ENCODE measurements around the gene DAZ1. TPM values are rescaled to one million over a fixed set of nuclear protein-coding genes. Genes with fewer than 3 reads are reported as not detected.
"Not testable (repeated sequence)": the region's sequence is repeated elsewhere in the genome, so short reads cannot be mapped to it uniquely, and the experiment has no call there.

DAZ1 gene, protein sequence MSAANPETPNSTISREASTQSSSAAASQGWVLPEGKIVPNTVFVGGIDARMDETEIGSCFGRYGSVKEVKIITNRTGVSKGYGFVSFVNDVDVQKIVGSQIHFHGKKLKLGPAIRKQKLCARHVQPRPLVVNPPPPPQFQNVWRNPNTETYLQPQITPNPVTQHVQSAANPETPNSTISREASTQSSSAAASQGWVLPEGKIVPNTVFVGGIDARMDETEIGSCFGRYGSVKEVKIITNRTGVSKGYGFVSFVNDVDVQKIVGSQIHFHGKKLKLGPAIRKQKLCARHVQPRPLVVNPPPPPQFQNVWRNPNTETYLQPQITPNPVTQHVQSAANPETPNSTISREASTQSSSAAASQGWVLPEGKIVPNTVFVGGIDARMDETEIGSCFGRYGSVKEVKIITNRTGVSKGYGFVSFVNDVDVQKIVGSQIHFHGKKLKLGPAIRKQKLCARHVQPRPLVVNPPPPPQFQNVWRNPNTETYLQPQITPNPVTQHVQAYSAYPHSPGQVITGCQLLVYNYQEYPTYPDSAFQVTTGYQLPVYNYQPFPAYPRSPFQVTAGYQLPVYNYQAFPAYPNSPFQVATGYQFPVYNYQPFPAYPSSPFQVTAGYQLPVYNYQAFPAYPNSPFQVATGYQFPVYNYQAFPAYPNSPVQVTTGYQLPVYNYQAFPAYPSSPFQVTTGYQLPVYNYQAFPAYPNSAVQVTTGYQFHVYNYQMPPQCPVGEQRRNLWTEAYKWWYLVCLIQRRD
- not detected for polyA plus RNA-seq (ENCODE audit: insufficient read length)
- long read RNA-seq, donor 1 = 0 reads
- long read RNA-seq, donor 2 = 0 reads
- long read RNA-seq, donor 3 = 0 reads
- long read RNA-seq, donor 4 = 0 reads
- long read RNA-seq, donor 5 = 0 reads
- long read RNA-seq, donor 6 = 0 reads
- long read RNA-seq, donor 7 = 0 reads
- long read RNA-seq, donor 8 = 0 reads

DNA sequence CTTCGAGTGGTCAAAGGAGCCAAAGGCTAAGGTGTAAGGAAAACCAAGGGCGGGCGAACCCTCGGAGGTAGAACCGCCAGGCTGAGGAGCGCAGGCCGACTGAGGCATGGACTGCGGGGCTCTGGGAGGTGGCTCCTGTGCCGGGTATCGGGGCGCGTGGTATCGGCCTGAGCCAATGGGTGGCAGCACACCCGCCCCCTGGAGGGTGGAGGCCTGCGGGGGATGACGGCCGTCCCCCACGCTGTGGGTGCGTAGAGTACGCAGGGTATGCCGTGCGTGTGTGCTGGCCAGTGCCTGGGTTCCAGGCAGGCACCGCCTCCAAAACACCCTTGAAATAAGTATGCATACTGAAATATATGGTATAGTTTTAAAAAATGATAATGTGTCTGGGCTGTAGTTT lies at the start of gene DAZ1:
Gene DAZ1, minus strand, starts transcription at position 101 of the 400 bp plus-strand sequence. CDS start 208 bp downstream, outside the sequence.
- not testable (repeated sequence) for DNase-seq

DNA sequence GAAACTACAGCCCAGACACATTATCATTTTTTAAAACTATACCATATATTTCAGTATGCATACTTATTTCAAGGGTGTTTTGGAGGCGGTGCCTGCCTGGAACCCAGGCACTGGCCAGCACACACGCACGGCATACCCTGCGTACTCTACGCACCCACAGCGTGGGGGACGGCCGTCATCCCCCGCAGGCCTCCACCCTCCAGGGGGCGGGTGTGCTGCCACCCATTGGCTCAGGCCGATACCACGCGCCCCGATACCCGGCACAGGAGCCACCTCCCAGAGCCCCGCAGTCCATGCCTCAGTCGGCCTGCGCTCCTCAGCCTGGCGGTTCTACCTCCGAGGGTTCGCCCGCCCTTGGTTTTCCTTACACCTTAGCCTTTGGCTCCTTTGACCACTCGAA lies 20.4 kb upstream of the DAZ1 start, which contains the start of gene DAZ2:
Gene DAZ2, plus strand, starts transcription at position 301 of the 400 bp plus-strand sequence. CDS start 208 bp downstream, outside the sequence.
- DNase-seq = not testable (repeated sequence)

- DNase-seq = not testable (repeated sequence)
Measured at GRCh38 chrY:23210681-23211080, 11.9 kb upstream of the DAZ1 start.

DNA sequence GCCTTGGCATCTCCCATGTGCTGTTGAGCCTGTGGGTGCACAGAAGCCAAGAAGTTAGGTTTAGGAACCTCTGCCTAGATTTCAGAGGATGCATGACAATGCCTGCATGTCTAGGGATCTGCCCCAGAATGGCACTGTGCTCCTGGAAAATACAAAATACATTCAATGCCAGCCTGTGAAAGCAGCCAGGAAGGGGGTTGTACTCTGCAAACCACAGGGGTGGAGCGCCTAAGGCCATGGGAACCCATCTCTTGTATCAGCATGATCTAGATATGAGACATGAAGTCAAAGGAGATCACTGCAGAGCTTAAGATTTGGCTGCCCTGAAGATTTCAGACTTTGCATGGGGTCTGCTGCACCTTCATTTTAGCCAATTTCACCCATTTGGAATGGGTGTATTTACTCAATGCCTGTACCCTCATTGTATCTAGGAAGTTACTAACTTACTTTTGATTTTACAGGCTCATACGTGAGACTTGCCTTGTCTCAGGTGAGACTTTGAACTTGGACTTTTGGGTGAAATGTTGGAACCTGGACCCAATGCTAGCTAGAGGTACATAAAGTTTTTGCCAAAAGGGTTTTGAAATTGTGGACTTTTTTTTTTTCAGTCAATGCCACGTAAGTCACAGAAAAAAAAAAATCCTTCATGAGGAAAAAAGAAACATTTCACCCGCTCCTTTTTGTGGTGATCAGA lies 11.1 kb upstream of the DAZ1 start:
- not testable (repeated sequence) for DNase-seq

DNA sequence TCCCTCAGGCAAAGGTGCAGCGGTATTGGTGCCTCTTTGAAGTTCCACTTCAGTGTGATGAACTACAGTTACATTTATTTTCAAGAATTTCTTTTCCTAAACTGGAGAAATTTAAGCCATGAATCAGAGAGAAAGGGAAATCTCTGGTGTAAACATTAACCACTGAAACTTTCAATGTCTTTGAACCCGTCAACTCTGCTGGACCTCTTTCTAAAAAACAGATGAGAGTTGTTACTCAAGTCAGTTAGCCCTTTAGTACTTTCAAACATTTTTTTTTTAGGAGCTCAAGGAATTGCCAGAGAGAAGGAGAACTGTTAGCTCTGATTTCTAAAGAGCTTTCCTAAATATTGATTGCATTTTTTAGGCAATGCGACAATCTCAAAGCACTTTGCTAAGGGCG lies 8.6 kb upstream of the DAZ1 start:
- DNase-seq = not testable (repeated sequence)

Other genes starting within 250 kb of the DAZ1 start
- not detected for gene BPY2, start 214.7 kb downstream of the DAZ1 start, polyA plus RNA-seq (ENCODE audit: insufficient read length)
- gene DAZ2, start 20.5 kb upstream of the DAZ1 start, polyA plus RNA-seq (ENCODE audit: insufficient read length) = not detected

Measured in left kidney (tissue), 8 donors.